Measurements from ENCODE around the gene CCDC107.

DNA sequence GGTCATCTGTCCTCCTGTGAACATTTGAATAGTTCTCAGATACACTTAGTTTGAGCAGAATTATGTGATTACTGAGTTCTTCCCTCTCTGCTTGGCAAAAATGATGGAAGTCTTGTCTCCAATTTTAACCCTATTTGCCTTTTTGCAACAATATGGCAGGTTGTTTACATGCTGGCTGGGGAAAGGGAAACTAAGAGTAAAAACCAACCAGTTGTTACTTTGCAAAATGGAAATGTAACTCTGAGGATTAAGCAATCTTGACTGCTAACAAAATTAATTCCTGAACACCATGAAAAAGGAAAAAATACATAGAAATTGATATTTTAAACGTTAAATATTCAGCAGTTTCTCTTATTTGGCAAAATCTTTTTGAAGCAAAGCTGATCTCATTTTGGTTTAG lies 18.5 kb upstream of the CCDC107 start:
- TF ChIP-seq EZH2 (IDR thresholded peaks at IDR 0.05; ENCODE audit: low read length, unreplicated experiment), result no peak
- TF ChIP-seq, protein P1, sequence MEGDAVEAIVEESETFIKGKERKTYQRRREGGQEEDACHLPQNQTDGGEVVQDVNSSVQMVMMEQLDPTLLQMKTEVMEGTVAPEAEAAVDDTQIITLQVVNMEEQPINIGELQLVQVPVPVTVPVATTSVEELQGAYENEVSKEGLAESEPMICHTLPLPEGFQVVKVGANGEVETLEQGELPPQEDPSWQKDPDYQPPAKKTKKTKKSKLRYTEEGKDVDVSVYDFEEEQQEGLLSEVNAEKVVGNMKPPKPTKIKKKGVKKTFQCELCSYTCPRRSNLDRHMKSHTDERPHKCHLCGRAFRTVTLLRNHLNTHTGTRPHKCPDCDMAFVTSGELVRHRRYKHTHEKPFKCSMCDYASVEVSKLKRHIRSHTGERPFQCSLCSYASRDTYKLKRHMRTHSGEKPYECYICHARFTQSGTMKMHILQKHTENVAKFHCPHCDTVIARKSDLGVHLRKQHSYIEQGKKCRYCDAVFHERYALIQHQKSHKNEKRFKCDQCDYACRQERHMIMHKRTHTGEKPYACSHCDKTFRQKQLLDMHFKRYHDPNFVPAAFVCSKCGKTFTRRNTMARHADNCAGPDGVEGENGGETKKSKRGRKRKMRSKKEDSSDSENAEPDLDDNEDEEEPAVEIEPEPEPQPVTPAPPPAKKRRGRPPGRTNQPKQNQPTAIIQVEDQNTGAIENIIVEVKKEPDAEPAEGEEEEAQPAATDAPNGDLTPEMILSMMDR (conservative IDR thresholded peaks at IDR 0.05; ENCODE audit: low read depth, low read length), result no peak
- no peak for TF ChIP-seq EZH2phosphoT487 (IDR thresholded peaks at IDR 0.05; ENCODE audit: borderline replicate concordance, low read length)

All from PC-3 (cell line).